Lower lobe of right lung (tissue), 2 donors: ENCODE data around the gene RSAD1. TPM values are rescaled to one million over a fixed set of nuclear protein-coding genes. Genes with fewer than 3 reads are reported as not detected.
"Not testable (repeated sequence)": the region's sequence is repeated elsewhere in the genome, so short reads cannot be mapped to it uniquely, and the experiment has no call there.

Source experiments
- ATAC-seq, 2 donors: fragments of 200-7000 bp; cut with Tn5 transposase; one replicate each; pipeline ENCODE4 v1.9.1; 2020 to 2022; ENCODE audit warnings: mild to moderate bottlenecking in 2 of 2, moderate library complexity in 2 of 2
- DNase-seq: peaks from one replicate; pipeline ENCODE4 v3.0.0-alpha.2; 2020
- H3K27ac ChIP-seq: fragments of 200-600 bp; one replicate; pipeline ENCODE4 v1.8.0; 2022
- H3K27me3 ChIP-seq: fragments of 200-600 bp; one replicate; pipeline ENCODE4 v1.8.0; 2022; ENCODE audit warnings: low read depth
- H3K36me3 ChIP-seq: fragments of 200-600 bp; one replicate; pipeline ENCODE4 v1.8.0; 2022; ENCODE audit warnings: mild to moderate bottlenecking
- H3K4me1 ChIP-seq: fragments of 200-600 bp; one replicate; pipeline ENCODE4 v1.8.0; 2022
- H3K4me3 ChIP-seq: fragments of 200-600 bp; one replicate; pipeline ENCODE4 v1.8.0; 2022; ENCODE audit warnings: mild to moderate bottlenecking
- H3K9me3 ChIP-seq: fragments of 200-600 bp; one replicate; pipeline ENCODE4 v1.8.0; 2022
- intact Hi-C: fragments of 100-400 bp; cut with DNase I; formaldehyde crosslinking; loops from one replicate; pipeline ENCODE4 v1.11.0; 2022
- total RNA-seq: library from RNA; stranded (reverse); fragmentation: NEBNext Ultra II Directional; extraction: Animal tissue kit (Norgen Biotek cat#: 25700); gene quantifications from one replicate; pipeline ENCODE4 v1.2.1, GENCODE V29; 2021
- TF ChIP-seq, protein P1 (sequence below): fragments of 200-600 bp; IDR thresholded peaks from one replicate; pipeline ENCODE4 v1.8.0; 2022; ENCODE audit warnings: antibody characterized with exemption, mild to moderate bottlenecking
- donor health status: DM: no; HTN: yes; CAD: no; lungs with severe emphysema.

The RSAD1 gene
- total RNA-seq, 1 donor from 2014 or later: 29.2 TPM

GRCh38 chr17:50472286-50472685, 6.4 kb upstream of the RSAD1 start:
- TF ChIP-seq, protein P1, sequence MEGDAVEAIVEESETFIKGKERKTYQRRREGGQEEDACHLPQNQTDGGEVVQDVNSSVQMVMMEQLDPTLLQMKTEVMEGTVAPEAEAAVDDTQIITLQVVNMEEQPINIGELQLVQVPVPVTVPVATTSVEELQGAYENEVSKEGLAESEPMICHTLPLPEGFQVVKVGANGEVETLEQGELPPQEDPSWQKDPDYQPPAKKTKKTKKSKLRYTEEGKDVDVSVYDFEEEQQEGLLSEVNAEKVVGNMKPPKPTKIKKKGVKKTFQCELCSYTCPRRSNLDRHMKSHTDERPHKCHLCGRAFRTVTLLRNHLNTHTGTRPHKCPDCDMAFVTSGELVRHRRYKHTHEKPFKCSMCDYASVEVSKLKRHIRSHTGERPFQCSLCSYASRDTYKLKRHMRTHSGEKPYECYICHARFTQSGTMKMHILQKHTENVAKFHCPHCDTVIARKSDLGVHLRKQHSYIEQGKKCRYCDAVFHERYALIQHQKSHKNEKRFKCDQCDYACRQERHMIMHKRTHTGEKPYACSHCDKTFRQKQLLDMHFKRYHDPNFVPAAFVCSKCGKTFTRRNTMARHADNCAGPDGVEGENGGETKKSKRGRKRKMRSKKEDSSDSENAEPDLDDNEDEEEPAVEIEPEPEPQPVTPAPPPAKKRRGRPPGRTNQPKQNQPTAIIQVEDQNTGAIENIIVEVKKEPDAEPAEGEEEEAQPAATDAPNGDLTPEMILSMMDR: no peak
- intact Hi-C loops: no loop called here
- Histone ChIP-seq H3K4me1 (peaks cover 13% of the 10 kb centered on the region), H3K36me3 (peaks cover 27% of the 10 kb centered on the region), H3K27me3 (peaks cover 11% of the 10 kb centered on the region), H3K4me3 (no peak overlapping the region), H3K9me3 (no peaks in the 10 kb centered on the region), H3K27ac (no peak overlapping the region)
- ATAC-seq (no peak), DNase-seq (peak; percentile 15)

- H3K4me3 ChIP-seq, ATAC-seq, intact Hi-C loops, H3K27ac ChIP-seq, H3K9me3 ChIP-seq: not testable (repeated sequence)
- Histone ChIP-seq H3K27me3 (peaks cover 11% of the 10 kb centered on the region), H3K36me3 (peaks cover 27% of the 10 kb centered on the region), H3K4me1 (peaks cover 13% of the 10 kb centered on the region)
- DNase-seq: peak; percentile 30
These were observed 5.9 kb upstream of the RSAD1 start for GRCh38 chr17:50472761-50473161.

GRCh38 chr17:50473901-50474300, 4.8 kb upstream of the RSAD1 start:
- ATAC-seq: no peak
- peaks cover 27% of the 10 kb centered on the region for H3K36me3 ChIP-seq
- no peak overlapping the region for H3K4me3 ChIP-seq
- TF ChIP-seq, protein P1: no peak
- H3K9me3 ChIP-seq: no peaks in the 10 kb centered on the region
- intact Hi-C loops: no loop called here
- DNase-seq: peak; percentile 42
- no peak overlapping the region for H3K27ac ChIP-seq
- peaks cover 13% of the 10 kb centered on the region for H3K4me1 ChIP-seq
- peaks cover 3% of the 10 kb centered on the region for H3K27me3 ChIP-seq

- peak; percentile 7 for DNase-seq
- Histone ChIP-seq H3K4me3 (no peak overlapping the region), H3K27me3 (no peaks in the 10 kb centered on the region), H3K27ac (no peak overlapping the region), H3K9me3 (no peaks in the 10 kb centered on the region), H3K36me3 (peaks cover 27% of the 10 kb centered on the region), H3K4me1 (peaks cover 12% of the 10 kb centered on the region)
- TF ChIP-seq, protein P1: no peak
- ATAC-seq: no peak
- intact Hi-C loops: no loop called here
These were observed 4.1 kb upstream of the RSAD1 start for GRCh38 chr17:50474523-50474922.

GRCh38 chr17:50475362-50475761, 3.3 kb upstream of the RSAD1 start:
- Histone ChIP-seq H3K27me3 (no peaks in the 10 kb centered on the region), H3K9me3 (no peaks in the 10 kb centered on the region), H3K36me3 (peaks cover 32% of the 10 kb centered on the region), H3K27ac (no peak overlapping the region), H3K4me3 (no peak overlapping the region), H3K4me1 (peaks cover 20% of the 10 kb centered on the region)
- peak; percentile 3 for DNase-seq
- intact Hi-C loops: no loop called here
- ATAC-seq: no peak
- TF ChIP-seq, protein P1: no peak

DNA sequence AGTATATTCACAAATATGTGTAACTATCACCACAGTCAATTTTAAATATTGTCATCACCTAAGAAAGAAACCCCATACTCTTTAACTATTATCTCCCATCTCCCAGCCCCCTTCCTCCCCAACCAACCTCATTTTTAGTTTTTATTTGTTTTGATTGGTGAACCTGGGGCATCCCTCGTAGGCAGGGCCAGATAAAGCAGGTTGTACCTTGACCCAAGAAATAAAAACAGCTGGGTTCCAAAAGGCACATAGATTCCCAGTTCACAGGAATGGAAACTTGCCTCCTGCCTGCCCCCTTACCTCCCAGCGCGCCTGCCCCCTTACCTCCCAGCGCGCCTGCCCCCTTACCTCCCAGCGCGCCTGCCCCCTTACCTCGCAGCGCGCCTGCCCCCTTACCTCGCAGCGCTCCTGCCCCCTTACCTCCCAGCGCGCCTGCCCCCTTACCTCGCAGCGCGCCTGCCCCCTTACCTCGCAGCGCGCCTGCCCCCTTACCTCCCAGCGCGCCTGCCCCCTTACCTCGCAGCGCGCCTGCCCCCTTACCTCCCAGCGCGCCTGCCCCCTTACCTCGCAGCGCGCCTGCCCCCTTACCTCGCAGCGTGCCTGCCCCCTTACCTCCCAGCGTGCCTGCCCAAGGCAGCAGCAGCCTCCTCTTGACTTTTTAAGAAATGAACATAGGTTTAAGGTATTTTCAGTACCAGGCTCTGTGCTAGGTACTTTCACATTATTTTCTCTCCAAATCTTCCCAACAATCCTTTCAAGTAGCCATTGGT, 2.7 kb upstream of the RSAD1 start:
- Histone ChIP-seq H3K36me3 (peaks cover 32% of the 10 kb centered on the region), H3K4me1 (peaks cover 21% of the 10 kb centered on the region)
- H3K4me3 ChIP-seq, intact Hi-C loops, ATAC-seq, H3K27me3 ChIP-seq, H3K27ac ChIP-seq, H3K9me3 ChIP-seq: not testable (repeated sequence)
- DNase-seq: peak; percentile 8
